Calu3 (cell line): Measurements from ENCODE around the gene NR1H4. TPM values are rescaled to one million over a fixed set of nuclear protein-coding genes. Genes with fewer than 3 reads are reported as not detected.
A peak's percentile ranks its signal among the peaks of the same experiment; 100 is the strongest.

Experiments
- BruUV-seq: library from RNA; stranded (reverse); fragments of 400-500 nt; replicated peaks from 2 replicates; lab custom pipeline; 2021; lab: Mats Ljungman, UMichigan
- CTCF ChIA-PET: fragments of 300-600 bp; sonication (Branson Sonifier 250); formaldehyde crosslinking; loops from one replicate; lab custom pipeline; 2022; ENCODE audit warnings: antibody characterized with exemption; lab: Charles Lee
- DNase-seq: peaks from one replicate; pipeline ENCODE4 v3.0.0; 2022
- H3K27ac Mint-ChIP-seq: one replicate; pipeline ENCODE4 v1.8.0; 2022; ENCODE audit warnings: mixed read lengths; ENCODE audit not compliant: unreplicated experiment
- H3K27me3 Mint-ChIP-seq: one replicate; pipeline ENCODE4 v1.8.0; 2022; ENCODE audit warnings: mixed read lengths; ENCODE audit not compliant: unreplicated experiment
- H3K36me3 Mint-ChIP-seq: one replicate; pipeline ENCODE4 v1.8.0; 2022; ENCODE audit warnings: mild to moderate bottlenecking, moderate library complexity, mixed read lengths; ENCODE audit not compliant: insufficient read depth, unreplicated experiment
- H3K4me1 Mint-ChIP-seq: one replicate; pipeline ENCODE4 v1.8.0; 2022; ENCODE audit warnings: mild to moderate bottlenecking, low read depth, mixed read lengths; ENCODE audit not compliant: unreplicated experiment
- H3K4me3 Mint-ChIP-seq: one replicate; pipeline ENCODE4 v1.8.0; 2022; ENCODE audit warnings: mild to moderate bottlenecking, low read depth, moderate library complexity, mixed read lengths; ENCODE audit not compliant: unreplicated experiment
- H3K9me3 Mint-ChIP-seq: one replicate; pipeline ENCODE4 v1.8.0; 2022; ENCODE audit warnings: low read depth, mixed read lengths; ENCODE audit not compliant: unreplicated experiment
- CTCF ChIP-seq: fragments of 200-600 bp; IDR thresholded peaks from one replicate; pipeline ENCODE4 v1.8.0; 2022; ENCODE audit warnings: antibody characterized with exemption; ENCODE audit not compliant: unreplicated experiment
- intact Hi-C: fragments of 100-400 bp; cut with micrococcal nuclease; formaldehyde crosslinking; loops from one replicate; pipeline ENCODE4 v1.10.0; 2022; ENCODE audit not compliant: unreplicated experiment
- total RNA-seq: library from RNA; stranded (reverse); gene quantifications from 2 replicates; pipeline ENCODE4 v1.2.3, GENCODE V29; 2022

The NR1H4 gene
- total RNA-seq, 1 experiment from 2014 or later, result 5.2 TPM

GRCh38 chr12:100539202-100539601, 65.5 kb downstream of the NR1H4 start:
- H3K36me3 Mint-ChIP-seq, result peaks cover 4% of the 10 kb centered on the region
- H3K4me1 Mint-ChIP-seq, result no peaks in the 10 kb centered on the region
- no peaks in the 10 kb centered on the region for H3K9me3 Mint-ChIP-seq
- TF ChIP-seq CTCF, result no peak
- H3K4me3 Mint-ChIP-seq, result no peak overlapping the region
- CTCF ChIA-PET, result no interaction called here
- BruUV-seq, result no TSS peak
- H3K27ac Mint-ChIP-seq, result no peak overlapping the region
- DNase-seq, result peak; percentile 54
- H3K27me3 Mint-ChIP-seq, result no peaks in the 10 kb centered on the region
- intact Hi-C loops, result no loop called here

GRCh38 chr12:100544165-100544564, 70.5 kb downstream of the NR1H4 start:
- peaks cover 3% of the 10 kb centered on the region for H3K9me3 Mint-ChIP-seq
- intact Hi-C loops, result no loop called here
- H3K4me1 Mint-ChIP-seq, result no peaks in the 10 kb centered on the region
- H3K4me3 Mint-ChIP-seq, result no peak overlapping the region
- DNase-seq, result no peak
- CTCF ChIA-PET, result interaction anchor here (0.7 to 1.1 kb wide), 2 partner anchors 63 to 223 kb away, joined by 3 to 8 read pairs; no protein-coding TSS in a partner anchor
- H3K27me3 Mint-ChIP-seq, result no peaks in the 10 kb centered on the region
- no peak for TF ChIP-seq CTCF
- peaks cover 4% of the 10 kb centered on the region for H3K36me3 Mint-ChIP-seq
- H3K27ac Mint-ChIP-seq, result no peak overlapping the region
- BruUV-seq, result no TSS peak

- H3K9me3 Mint-ChIP-seq, result peaks cover 3% of the 10 kb centered on the region
- BruUV-seq, result no TSS peak
- no peaks in the 10 kb centered on the region for H3K36me3 Mint-ChIP-seq
- no peaks in the 10 kb centered on the region for H3K27me3 Mint-ChIP-seq
- no peak overlapping the region for H3K4me3 Mint-ChIP-seq
- H3K4me1 Mint-ChIP-seq, result no peaks in the 10 kb centered on the region
- CTCF ChIA-PET, result interaction anchor here (1.1 kb wide), 1 partner anchor 64 kb away, joined by 8 read pairs; no protein-coding TSS in a partner anchor
- no peak overlapping the region for H3K27ac Mint-ChIP-seq
- no peak for TF ChIP-seq CTCF
- DNase-seq, result no peak
- intact Hi-C loops, result no loop called here
Observed at GRCh38 chr12:100545092-100545491, 71.4 kb downstream of the NR1H4 start.

GRCh38 chr12:100553936-100554335, 80.3 kb downstream of the NR1H4 start:
- H3K36me3 Mint-ChIP-seq, result no peaks in the 10 kb centered on the region
- no peak overlapping the region for H3K27ac Mint-ChIP-seq
- TF ChIP-seq CTCF, result no peak
- BruUV-seq, result no TSS peak
- no peak for DNase-seq
- H3K4me3 Mint-ChIP-seq, result no peak overlapping the region
- no peaks in the 10 kb centered on the region for H3K27me3 Mint-ChIP-seq
- intact Hi-C loops, result loop anchor here (1.0 to 10.0 kb wide), 4 partner anchors 162 to 739 kb away; no protein-coding TSS in a partner anchor
- H3K9me3 Mint-ChIP-seq, result no peaks in the 10 kb centered on the region
- CTCF ChIA-PET, result interaction anchor here (0.9 to 2.6 kb wide), 5 partner anchors 128 to 205 kb away, joined by 3 to 8 read pairs (median 4); no protein-coding TSS in a partner anchor
- peaks cover 9% of the 10 kb centered on the region for H3K4me1 Mint-ChIP-seq
